NOMO-1 (cell line): ENCODE results near the gene TFPI2.

Experiments
- DNase-seq, 2 experiments: peaks; one replicate each; lab custom pipeline; 2025; ENCODE audit not compliant: unreplicated experiment in 2 of 2; lab: John Stamatoyannopoulos, UW

The TFPI2 gene

GRCh38 chr7:93860261-93860660 is 30.3 kb downstream of the TFPI2 start:
- DNase-seq = no peak

- DNase-seq = no peak
Measured at GRCh38 chr7:93858857-93859256, 31.7 kb downstream of the TFPI2 start.

GRCh38 chr7:93856323-93856722 is 34.2 kb downstream of the TFPI2 start:
- DNase-seq = no peak

GRCh38 chr7:93855797-93856196 is 34.8 kb downstream of the TFPI2 start:
- no peak for DNase-seq

GRCh38 chr7:93854480-93854879 is 36.1 kb downstream of the TFPI2 start:
- no peak for DNase-seq

GRCh38 chr7:93851536-93851935 is 39.0 kb downstream of the TFPI2 start:
- no peak for DNase-seq

- DNase-seq = no peak
Measured at GRCh38 chr7:93843260-93843659, 47.3 kb downstream of the TFPI2 start.

GRCh38 chr7:93838966-93839365 is 51.6 kb downstream of the TFPI2 start:
- DNase-seq = no peak

GRCh38 chr7:93837245-93837644 is 53.3 kb downstream of the TFPI2 start:
- no peak for DNase-seq

- no peak for DNase-seq
Measured at GRCh38 chr7:93836116-93836515, 54.4 kb downstream of the TFPI2 start.

- DNase-seq = no peak
Measured at GRCh38 chr7:93835702-93836101, 54.9 kb downstream of the TFPI2 start.
